ENCODE results near the gene QTRT2.

Gene QTRT2

GRCh38 chr3:114076711-114077110, 20.2 kb downstream of the QTRT2 start:
- POLR2A ChIA-PET = no interaction called here

GRCh38 chr3:114078126-114078525, 21.6 kb downstream of the QTRT2 start:
- CTCF ChIA-PET = no interaction called here

More at GRCh38 chr3:114076711-114077110, 20.2 kb downstream of the QTRT2 start:
- no peak overlapping the region for H3K27ac ChIP-seq (ENCODE audit: insufficient read depth in 1 of 2, low read depth in 1 of 2, low read length in 2 of 2, poor library complexity in 1 of 2, severe bottlenecking in 2 of 2)
- no peaks in the 10 kb centered on the region for H3K9me3 ChIP-seq (ENCODE audit: control extremely low read depth in 1 of 5, control insufficient read depth in 4 of 5, insufficient read depth in 2 of 5, low read depth in 1 of 5, low read length in 4 of 5)
- CTCF ChIA-PET = no interaction called here
- peaks cover 32 to 92% (median 64%) of the 10 kb centered on the region in 4 experiments for H3K36me3 ChIP-seq (ENCODE audit: control insufficient read depth in 4 of 4, insufficient read depth in 4 of 4, low read length in 3 of 4)
- H3K4me3 ChIP-seq (ENCODE audit: control insufficient read depth in 1 of 7, extremely low read depth in 1 of 7, insufficient read depth in 4 of 7, low read depth in 2 of 7, low read length in 6 of 7) = no peak overlapping the region
- 100% methylated on average over 3 of the region's 6 CpGs for WGBS (ENCODE audit: insufficient coverage)
- no peak for DNase-seq
- no peaks in the 10 kb centered on the region for H3K4me1 ChIP-seq (ENCODE audit: control extremely low read depth in 1 of 4, control insufficient read depth in 4 of 4, insufficient read depth in 4 of 4, low read length in 3 of 4)
- no peaks in the 10 kb centered on the region for H3K27me3 ChIP-seq (replicated peaks in 2 of 5; ENCODE audit: control insufficient read depth in 4 of 5, insufficient read depth in 5 of 5, low read length in 4 of 5)

GRCh38 chr3:114079761-114080160, 23.2 kb downstream of the QTRT2 start:
- Histone ChIP-seq H3K4me1 (ENCODE audit: control extremely low read depth in 1 of 4, control insufficient read depth in 4 of 4, insufficient read depth in 4 of 4, low read length in 3 of 4) (no peaks in the 10 kb centered on the region), H3K27ac (ENCODE audit: insufficient read depth in 1 of 2, low read depth in 1 of 2, low read length in 2 of 2, poor library complexity in 1 of 2, severe bottlenecking in 2 of 2) (no peak overlapping the region), H3K9me3 (ENCODE audit: control extremely low read depth in 1 of 5, control insufficient read depth in 4 of 5, insufficient read depth in 2 of 5, low read depth in 1 of 5, low read length in 4 of 5) (no peaks in the 10 kb centered on the region), H3K27me3 (replicated peaks in 2 of 5; ENCODE audit: control insufficient read depth in 4 of 5, insufficient read depth in 5 of 5, low read length in 4 of 5) (no peaks in the 10 kb centered on the region), H3K4me3 (ENCODE audit: control insufficient read depth in 1 of 7, extremely low read depth in 1 of 7, insufficient read depth in 4 of 7, low read depth in 2 of 7, low read length in 6 of 7) (no peak overlapping the region), H3K36me3 (ENCODE audit: control insufficient read depth in 4 of 4, insufficient read depth in 4 of 4, low read length in 3 of 4) (peaks cover 38 to 87% (median 62%) of the 10 kb centered on the region in 4 experiments)
- peak in 2 of 3 donors; percentile 6 to 41 for DNase-seq
- ChIA-PET POLR2A (no interaction called here), CTCF (no interaction called here)
- 80% methylated on average over 1 of the region's 5 CpGs for WGBS (ENCODE audit: insufficient coverage)

More at GRCh38 chr3:114078126-114078525, 21.6 kb downstream of the QTRT2 start:
- DNase-seq = no peak
- Histone ChIP-seq H3K36me3 (ENCODE audit: control insufficient read depth in 4 of 4, insufficient read depth in 4 of 4, low read length in 3 of 4) (peaks cover 36 to 92% (median 65%) of the 10 kb centered on the region in 4 experiments), H3K9me3 (ENCODE audit: control extremely low read depth in 1 of 5, control insufficient read depth in 4 of 5, insufficient read depth in 2 of 5, low read depth in 1 of 5, low read length in 4 of 5) (no peaks in the 10 kb centered on the region), H3K4me3 (ENCODE audit: control insufficient read depth in 1 of 7, extremely low read depth in 1 of 7, insufficient read depth in 4 of 7, low read depth in 2 of 7, low read length in 6 of 7) (no peak overlapping the region), H3K27ac (ENCODE audit: insufficient read depth in 1 of 2, low read depth in 1 of 2, low read length in 2 of 2, poor library complexity in 1 of 2, severe bottlenecking in 2 of 2) (no peak overlapping the region), H3K27me3 (replicated peaks in 2 of 5; ENCODE audit: control insufficient read depth in 4 of 5, insufficient read depth in 5 of 5, low read length in 4 of 5) (no peaks in the 10 kb centered on the region), H3K4me1 (ENCODE audit: control extremely low read depth in 1 of 4, control insufficient read depth in 4 of 4, insufficient read depth in 4 of 4, low read length in 3 of 4) (no peaks in the 10 kb centered on the region)
- POLR2A ChIA-PET = no interaction called here

GRCh38 chr3:114080201-114080600, 23.7 kb downstream of the QTRT2 start:
- Histone ChIP-seq H3K4me1 (ENCODE audit: control extremely low read depth in 1 of 4, control insufficient read depth in 4 of 4, insufficient read depth in 4 of 4, low read length in 3 of 4) (no peaks in the 10 kb centered on the region), H3K36me3 (ENCODE audit: control insufficient read depth in 4 of 4, insufficient read depth in 4 of 4, low read length in 3 of 4) (peaks cover 38 to 85% (median 62%) of the 10 kb centered on the region in 4 experiments), H3K4me3 (ENCODE audit: control insufficient read depth in 1 of 7, extremely low read depth in 1 of 7, insufficient read depth in 4 of 7, low read depth in 2 of 7, low read length in 6 of 7) (no peak overlapping the region), H3K27ac (ENCODE audit: insufficient read depth in 1 of 2, low read depth in 1 of 2, low read length in 2 of 2, poor library complexity in 1 of 2, severe bottlenecking in 2 of 2) (no peak overlapping the region), H3K27me3 (replicated peaks in 2 of 5; ENCODE audit: control insufficient read depth in 4 of 5, insufficient read depth in 5 of 5, low read length in 4 of 5) (no peaks in the 10 kb centered on the region), H3K9me3 (ENCODE audit: control extremely low read depth in 1 of 5, control insufficient read depth in 4 of 5, insufficient read depth in 2 of 5, low read depth in 1 of 5, low read length in 4 of 5) (no peaks in the 10 kb centered on the region)
- ChIA-PET POLR2A (no interaction called here), CTCF (no interaction called here)
- DNase-seq = no peak

- Histone ChIP-seq H3K27ac (ENCODE audit: insufficient read depth in 1 of 2, low read depth in 1 of 2, low read length in 2 of 2, poor library complexity in 1 of 2, severe bottlenecking in 2 of 2) (no peak overlapping the region), H3K36me3 (ENCODE audit: control insufficient read depth in 4 of 4, insufficient read depth in 4 of 4, low read length in 3 of 4) (peaks cover 43 to 85% (median 63%) of the 10 kb centered on the region in 4 experiments), H3K27me3 (replicated peaks in 2 of 5; ENCODE audit: control insufficient read depth in 4 of 5, insufficient read depth in 5 of 5, low read length in 4 of 5) (no peaks in the 10 kb centered on the region), H3K4me1 (ENCODE audit: control extremely low read depth in 1 of 4, control insufficient read depth in 4 of 4, insufficient read depth in 4 of 4, low read length in 3 of 4) (no peaks in the 10 kb centered on the region), H3K4me3 (ENCODE audit: control insufficient read depth in 1 of 7, extremely low read depth in 1 of 7, insufficient read depth in 4 of 7, low read depth in 2 of 7, low read length in 6 of 7) (no peak overlapping the region), H3K9me3 (ENCODE audit: control extremely low read depth in 1 of 5, control insufficient read depth in 4 of 5, insufficient read depth in 2 of 5, low read depth in 1 of 5, low read length in 4 of 5) (no peaks in the 10 kb centered on the region)
- POLR2A ChIA-PET = no interaction called here
- no peak for DNase-seq
- CTCF ChIA-PET = no interaction called here
Observed at GRCh38 chr3:114081037-114081436, 24.5 kb downstream of the QTRT2 start.

- 100% methylated on average over 1 of the region's 2 CpGs for WGBS (ENCODE audit: insufficient coverage)
- DNase-seq = no peak
- CTCF ChIA-PET = no interaction called here
- H3K4me1 ChIP-seq (ENCODE audit: control extremely low read depth in 1 of 4, control insufficient read depth in 4 of 4, insufficient read depth in 4 of 4, low read length in 3 of 4) = no peaks in the 10 kb centered on the region
- no peak overlapping the region for H3K27ac ChIP-seq (ENCODE audit: insufficient read depth in 1 of 2, low read depth in 1 of 2, low read length in 2 of 2, poor library complexity in 1 of 2, severe bottlenecking in 2 of 2)
- no peak overlapping the region for H3K4me3 ChIP-seq (ENCODE audit: control insufficient read depth in 1 of 7, extremely low read depth in 1 of 7, insufficient read depth in 4 of 7, low read depth in 2 of 7, low read length in 6 of 7)
- peaks cover 40 to 84% (median 63%) of the 10 kb centered on the region in 4 experiments for H3K36me3 ChIP-seq (ENCODE audit: control insufficient read depth in 4 of 4, insufficient read depth in 4 of 4, low read length in 3 of 4)
- no peaks in the 10 kb centered on the region for H3K27me3 ChIP-seq (replicated peaks in 2 of 5; ENCODE audit: control insufficient read depth in 4 of 5, insufficient read depth in 5 of 5, low read length in 4 of 5)
- peaks cover 0 to 9% (median 0%) of the 10 kb centered on the region in 5 experiments for H3K9me3 ChIP-seq (ENCODE audit: control extremely low read depth in 1 of 5, control insufficient read depth in 4 of 5, insufficient read depth in 2 of 5, low read depth in 1 of 5, low read length in 4 of 5)
- POLR2A ChIA-PET = no interaction called here
Observed at GRCh38 chr3:114083112-114083511, 26.6 kb downstream of the QTRT2 start.

GRCh38 chr3:114086356-114086755, 29.8 kb downstream of the QTRT2 start:
- Histone ChIP-seq H3K4me3 (ENCODE audit: control insufficient read depth in 1 of 7, extremely low read depth in 1 of 7, insufficient read depth in 4 of 7, low read depth in 2 of 7, low read length in 6 of 7) (no peak overlapping the region), H3K36me3 (ENCODE audit: control insufficient read depth in 4 of 4, insufficient read depth in 4 of 4, low read length in 3 of 4) (peaks cover 28 to 61% (median 46%) of the 10 kb centered on the region in 4 experiments), H3K9me3 (ENCODE audit: control extremely low read depth in 1 of 5, control insufficient read depth in 4 of 5, insufficient read depth in 2 of 5, low read depth in 1 of 5, low read length in 4 of 5) (peaks cover 0 to 9% (median 0%) of the 10 kb centered on the region in 5 experiments), H3K4me1 (ENCODE audit: control extremely low read depth in 1 of 4, control insufficient read depth in 4 of 4, insufficient read depth in 4 of 4, low read length in 3 of 4) (no peaks in the 10 kb centered on the region), H3K27ac (ENCODE audit: insufficient read depth in 1 of 2, low read depth in 1 of 2, low read length in 2 of 2, poor library complexity in 1 of 2, severe bottlenecking in 2 of 2) (no peak overlapping the region), H3K27me3 (replicated peaks in 2 of 5; ENCODE audit: control insufficient read depth in 4 of 5, insufficient read depth in 5 of 5, low read length in 4 of 5) (no peaks in the 10 kb centered on the region)
- ChIA-PET POLR2A (no interaction called here), CTCF (no interaction called here)
- WGBS (ENCODE audit: insufficient coverage) = 100% methylated on average over 1 of the region's 2 CpGs
- DNase-seq = no peak

Data from common myeloid progenitor, CD34-positive (primary cell).